ENCODE results near the gene TRABD2A.
"Not testable (repeated sequence)": the region's sequence is repeated elsewhere in the genome, so short reads cannot be mapped to it uniquely, and the experiment has no call there.

TRABD2A gene

GRCh38 chr2:84875213-84875560, 5.7 kb downstream of the TRABD2A start:
- no peak overlapping the region for H3K27ac ChIP-seq (ENCODE audit: low read length, poor library complexity, severe bottlenecking)
- no peak overlapping the region for H2BK5ac ChIP-seq (ENCODE audit: low read depth, low read length, poor library complexity, severe bottlenecking)
- H2AK5ac ChIP-seq (ENCODE audit: low read length, severe bottlenecking) = no peak overlapping the region
- peaks cover 11% of the 10 kb centered on the region for H3K4me1 ChIP-seq (ENCODE audit: control insufficient read depth, insufficient read depth, low read depth, low read length)
- no peak overlapping the region for H2AFZ ChIP-seq (ENCODE audit: low read depth, low read length)
- H2BK15ac ChIP-seq (ENCODE audit: low read depth, poor library complexity, severe bottlenecking) = no peak overlapping the region
- no peak for DNase-seq
- H2BK12ac ChIP-seq (ENCODE audit: low read length in 2 of 2) = no peak overlapping the region
- H2BK120ac ChIP-seq (ENCODE audit: low read depth, low read length) = no peak overlapping the region
- 70% methylated on average over 4 of the region's 4 CpGs for WGBS
- no peaks in the 10 kb centered on the region for H3K9me3 ChIP-seq (ENCODE audit: control insufficient read depth, low read length)
- no peak overlapping the region for H3K18ac ChIP-seq (ENCODE audit: low read depth in 1 of 2, low read length in 2 of 2)
- no peak overlapping the region for H3K4me3 ChIP-seq (ENCODE audit: insufficient read depth in 1 of 2, low read depth in 1 of 2, low read length in 2 of 2)
- peaks cover 0 to 3% of the 10 kb centered on the region in 2 experiments for H3K36me3 ChIP-seq (ENCODE audit: control insufficient read depth in 1 of 2, insufficient read depth in 2 of 2, low read depth in 1 of 2, low read length in 2 of 2)
- no peak overlapping the region for H3K14ac ChIP-seq (ENCODE audit: low read length in 2 of 2)
- H4K91ac ChIP-seq (ENCODE audit: low read length) = no peak overlapping the region
- H3K27me3 ChIP-seq (ENCODE audit: control insufficient read depth in 1 of 2, insufficient read depth in 1 of 2, low read length in 2 of 2) = peaks cover 3 to 13% of the 10 kb centered on the region in 2 experiments
- no peaks in the 10 kb centered on the region for H3K79me1 ChIP-seq (replicated peaks; ENCODE audit: low read length, poor library complexity, severe bottlenecking)
- H3K4ac ChIP-seq (ENCODE audit: low read depth in 1 of 2, low read length in 2 of 2) = no peak overlapping the region
- no peak overlapping the region for H3K23ac ChIP-seq (ENCODE audit: low read length in 2 of 2)
- no peak overlapping the region for H4K8ac ChIP-seq (ENCODE audit: low read length)
- H3K9ac ChIP-seq (ENCODE audit: low read length) = no peak overlapping the region
- H3K4me2 ChIP-seq (ENCODE audit: low read length, poor library complexity, severe bottlenecking) = no peak overlapping the region

DNA sequence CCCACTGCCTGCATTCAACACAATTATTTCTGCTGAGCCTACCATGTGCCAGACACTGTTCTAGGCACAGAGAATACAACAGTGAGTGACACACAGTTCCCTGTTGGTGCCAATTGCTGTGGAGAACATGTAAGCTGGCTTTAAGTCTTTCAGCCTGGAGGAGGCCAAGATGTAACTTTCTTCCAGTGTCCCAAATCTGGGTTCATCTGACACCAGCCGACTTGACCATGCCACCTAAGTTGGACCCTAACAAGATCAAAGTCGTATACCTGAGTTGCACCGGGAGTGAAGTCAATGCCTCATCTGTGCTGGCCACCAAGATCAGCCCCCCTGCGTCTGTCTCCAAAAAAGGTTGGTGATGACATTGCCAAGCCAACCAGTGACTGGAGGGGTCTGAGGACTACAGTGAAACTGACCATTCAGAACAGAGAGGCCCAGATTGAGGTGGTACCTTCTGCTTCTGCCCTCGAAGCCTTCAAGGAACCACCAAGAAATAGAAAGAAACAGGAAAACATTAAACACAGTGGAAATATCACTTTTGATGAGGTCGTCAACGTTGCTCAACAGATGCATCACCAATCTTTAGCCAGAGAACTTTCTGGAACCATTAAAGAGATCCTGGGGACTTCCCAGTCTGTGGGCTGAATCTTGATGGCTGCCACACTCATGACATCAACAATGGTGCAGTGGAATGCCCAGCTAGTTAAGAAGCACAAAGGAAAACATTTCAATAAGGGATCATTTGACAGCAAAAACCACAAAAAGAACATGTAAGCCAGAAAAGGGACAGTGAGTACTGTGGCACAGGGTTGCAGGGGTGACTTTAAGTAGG, 6.3 kb downstream of the TRABD2A start:
- H3K4me3 ChIP-seq (ENCODE audit: insufficient read depth in 1 of 2, low read depth in 1 of 2, low read length in 2 of 2) = no peak overlapping the region
- no peak overlapping the region for H3K14ac ChIP-seq (ENCODE audit: low read length in 2 of 2)
- H2BK15ac ChIP-seq (ENCODE audit: low read depth, poor library complexity, severe bottlenecking) = no peak overlapping the region
- H3K27ac ChIP-seq (ENCODE audit: low read length, poor library complexity, severe bottlenecking) = no peak overlapping the region
- 92% methylated on average over 7 of the region's 7 CpGs for WGBS
- H3K18ac ChIP-seq (ENCODE audit: low read depth in 1 of 2, low read length in 2 of 2) = no peak overlapping the region
- no peak overlapping the region for H3K9ac ChIP-seq (ENCODE audit: low read length)
- H3K36me3 ChIP-seq (ENCODE audit: control insufficient read depth in 1 of 2, insufficient read depth in 2 of 2, low read depth in 1 of 2, low read length in 2 of 2) = peaks cover 0 to 3% of the 10 kb centered on the region in 2 experiments
- H4K91ac ChIP-seq (ENCODE audit: low read length) = no peak overlapping the region
- H2BK5ac ChIP-seq (ENCODE audit: low read depth, low read length, poor library complexity, severe bottlenecking) = no peak overlapping the region
- H3K23ac ChIP-seq (ENCODE audit: low read length in 2 of 2) = no peak overlapping the region
- H2BK12ac ChIP-seq (ENCODE audit: low read length in 2 of 2) = no peak overlapping the region
- peak; percentile 51 for DNase-seq
- peaks cover 8% of the 10 kb centered on the region for H3K4me1 ChIP-seq (ENCODE audit: control insufficient read depth, insufficient read depth, low read depth, low read length)
- no peak overlapping the region for H3K4ac ChIP-seq (ENCODE audit: low read depth in 1 of 2, low read length in 2 of 2)
- no peak overlapping the region for H2AFZ ChIP-seq (ENCODE audit: low read depth, low read length)
- peaks cover 0 to 10% of the 10 kb centered on the region in 2 experiments for H3K27me3 ChIP-seq (ENCODE audit: control insufficient read depth in 1 of 2, insufficient read depth in 1 of 2, low read length in 2 of 2)
- no peak overlapping the region for H2AK5ac ChIP-seq (ENCODE audit: low read length, severe bottlenecking)
- no peaks in the 10 kb centered on the region for H3K9me3 ChIP-seq (ENCODE audit: control insufficient read depth, low read length)
- H4K8ac ChIP-seq (ENCODE audit: low read length) = no peak overlapping the region
- no peaks in the 10 kb centered on the region for H3K79me1 ChIP-seq (replicated peaks; ENCODE audit: low read length, poor library complexity, severe bottlenecking)
- no peak overlapping the region for H2BK120ac ChIP-seq (ENCODE audit: low read depth, low read length)
- H3K4me2 ChIP-seq (ENCODE audit: low read length, poor library complexity, severe bottlenecking) = no peak overlapping the region

DNA sequence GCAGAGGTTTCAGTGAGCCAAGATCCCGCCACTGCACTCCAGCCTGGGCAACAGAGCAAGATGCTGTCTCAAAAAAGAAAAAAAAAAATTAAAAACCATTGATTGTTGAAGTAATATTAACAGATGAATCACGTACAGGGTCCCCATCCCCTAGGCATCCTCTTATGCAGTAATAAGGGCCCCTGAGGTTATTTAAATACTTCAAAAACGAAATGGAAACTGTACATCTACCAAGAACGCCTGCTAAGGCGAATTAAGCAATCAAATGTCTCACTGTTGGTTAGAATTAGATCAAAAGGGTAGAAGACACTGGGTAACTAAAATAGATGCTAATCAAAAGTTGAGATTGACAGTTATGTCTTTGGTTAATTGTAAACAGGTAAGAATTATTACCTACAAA, 7.5 kb downstream of the TRABD2A start:
- no peak overlapping the region for H3K4me2 ChIP-seq (ENCODE audit: low read length, poor library complexity, severe bottlenecking)
- H3K9me3 ChIP-seq (ENCODE audit: control insufficient read depth, low read length) = no peaks in the 10 kb centered on the region
- H2BK120ac ChIP-seq (ENCODE audit: low read depth, low read length) = no peak overlapping the region
- no peak for DNase-seq
- H2AK5ac ChIP-seq (ENCODE audit: low read length, severe bottlenecking) = no peak overlapping the region
- no peak overlapping the region for H2BK5ac ChIP-seq (ENCODE audit: low read depth, low read length, poor library complexity, severe bottlenecking)
- H3K36me3 ChIP-seq (ENCODE audit: control insufficient read depth in 1 of 2, insufficient read depth in 2 of 2, low read depth in 1 of 2, low read length in 2 of 2) = peaks cover 0 to 3% of the 10 kb centered on the region in 2 experiments
- no peak overlapping the region for H2BK15ac ChIP-seq (ENCODE audit: low read depth, poor library complexity, severe bottlenecking)
- H3K27me3 ChIP-seq (ENCODE audit: control insufficient read depth in 1 of 2, insufficient read depth in 1 of 2, low read length in 2 of 2) = peaks cover 0 to 5% of the 10 kb centered on the region in 2 experiments
- H2AFZ ChIP-seq (ENCODE audit: low read depth, low read length) = no peak overlapping the region
- no peak overlapping the region for H3K14ac ChIP-seq (ENCODE audit: low read length in 2 of 2)
- H3K4me3 ChIP-seq (ENCODE audit: insufficient read depth in 1 of 2, low read depth in 1 of 2, low read length in 2 of 2) = no peak overlapping the region
- no peak overlapping the region for H3K4ac ChIP-seq (ENCODE audit: low read depth in 1 of 2, low read length in 2 of 2)
- H3K27ac ChIP-seq (ENCODE audit: low read length, poor library complexity, severe bottlenecking) = no peak overlapping the region
- H3K23ac ChIP-seq (ENCODE audit: low read length in 2 of 2) = no peak overlapping the region
- H3K4me1 ChIP-seq (ENCODE audit: control insufficient read depth, insufficient read depth, low read depth, low read length) = no peaks in the 10 kb centered on the region
- no peak overlapping the region for H3K9ac ChIP-seq (ENCODE audit: low read length)
- H4K91ac ChIP-seq (ENCODE audit: low read length) = no peak overlapping the region
- H3K18ac ChIP-seq (ENCODE audit: low read depth in 1 of 2, low read length in 2 of 2) = no peak overlapping the region
- H3K79me1 ChIP-seq (replicated peaks; ENCODE audit: low read length, poor library complexity, severe bottlenecking) = no peaks in the 10 kb centered on the region
- no peak overlapping the region for H4K8ac ChIP-seq (ENCODE audit: low read length)
- no peak overlapping the region for H2BK12ac ChIP-seq (ENCODE audit: low read length in 2 of 2)
- WGBS = 86% methylated on average over 4 of the region's 5 CpGs

DNA sequence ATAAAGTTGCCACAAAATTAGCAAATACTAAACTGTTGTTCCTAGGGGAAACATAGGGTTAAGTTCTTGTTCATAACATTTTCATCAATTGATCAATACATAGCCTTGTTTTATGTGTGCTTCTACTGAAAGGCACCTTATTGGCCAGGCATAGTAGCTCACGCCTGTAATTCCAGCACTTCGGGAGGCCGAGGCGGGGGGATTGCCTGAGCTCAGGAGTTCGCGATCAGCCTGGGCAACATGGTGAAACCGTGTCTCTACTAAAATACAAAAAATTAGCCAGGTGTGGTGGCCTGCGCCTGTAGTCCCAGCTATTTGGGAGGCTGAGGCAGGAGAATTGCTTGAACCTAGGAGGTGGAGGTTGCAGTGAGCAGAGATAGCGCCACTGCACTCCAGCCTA, 8.2 kb downstream of the TRABD2A start:
- not testable (repeated sequence) for H3K18ac ChIP-seq (ENCODE audit: low read depth in 1 of 2, low read length in 2 of 2); H3K4ac ChIP-seq (ENCODE audit: low read depth in 1 of 2, low read length in 2 of 2); H3K9me3 ChIP-seq (ENCODE audit: control insufficient read depth, low read length); H3K27ac ChIP-seq (ENCODE audit: low read length, poor library complexity, severe bottlenecking); H3K14ac ChIP-seq (ENCODE audit: low read length in 2 of 2); H2BK5ac ChIP-seq (ENCODE audit: low read depth, low read length, poor library complexity, severe bottlenecking); H2AFZ ChIP-seq (ENCODE audit: low read depth, low read length); H4K91ac ChIP-seq (ENCODE audit: low read length); DNase-seq; H2AK5ac ChIP-seq (ENCODE audit: low read length, severe bottlenecking); H3K4me1 ChIP-seq (ENCODE audit: control insufficient read depth, insufficient read depth, low read depth, low read length); H2BK15ac ChIP-seq (ENCODE audit: low read depth, poor library complexity, severe bottlenecking); H3K23ac ChIP-seq (ENCODE audit: low read length in 2 of 2); H2BK12ac ChIP-seq (ENCODE audit: low read length in 2 of 2); H4K8ac ChIP-seq (ENCODE audit: low read length); H3K27me3 ChIP-seq (ENCODE audit: control insufficient read depth in 1 of 2, insufficient read depth in 1 of 2, low read length in 2 of 2); H3K4me3 ChIP-seq (ENCODE audit: insufficient read depth in 1 of 2, low read depth in 1 of 2, low read length in 2 of 2); H3K79me1 ChIP-seq (replicated peaks; ENCODE audit: low read length, poor library complexity, severe bottlenecking); H3K36me3 ChIP-seq (ENCODE audit: control insufficient read depth in 1 of 2, insufficient read depth in 2 of 2, low read depth in 1 of 2, low read length in 2 of 2); H3K4me2 ChIP-seq (ENCODE audit: low read length, poor library complexity, severe bottlenecking); H3K9ac ChIP-seq (ENCODE audit: low read length); H2BK120ac ChIP-seq (ENCODE audit: low read depth, low read length)
- 91% methylated on average over 9 of the region's 9 CpGs for WGBS

Data from mesenchymal stem cell (in vitro differentiated cells and primary cell).